K562 (cell line): ENCODE measurements around the gene RET.

Source experiments
- MAX ChIP-seq: sonication (generic); formaldehyde crosslinking; IDR thresholded peaks from 2 replicates; pipeline ENCODE4 v1.9.0; 2022; ENCODE audit warnings: mild to moderate bottlenecking, missing genetic modification reagents
- MEF2A ChIP-seq: IDR thresholded peaks from 2 replicates; pipeline ENCODE4 v1.6.1; 2011; ENCODE audit warnings: low read depth, mild to moderate bottlenecking, low read length, moderate library complexity; ENCODE audit not compliant: control insufficient read depth
- SIN3B ChIP-seq: fragments of 450-650 bp; IDR thresholded peaks from 2 replicates; pipeline ENCODE4 v1.6.1; 2017; ENCODE audit warnings: low read depth, mild to moderate bottlenecking, moderate library complexity
- TF ChIP-seq, protein P1 (sequence below): fragments of 450-650 bp; IDR thresholded peaks from 2 replicates; pipeline ENCODE4 v1.6.1; 2016; ENCODE audit warnings: low read depth, mild to moderate bottlenecking, moderate library complexity
- TF ChIP-seq, protein P2 (sequence below), 3 experiments: IDR thresholded peaks in 2 of 3; conservative IDR thresholded peaks in 1 of 3; 2 replicates each; pipeline ENCODE4 v1.5.1; 2011 to 2012; ENCODE audit warnings: low read length in 3 of 3, mild to moderate bottlenecking in 3 of 3, control low read depth in 2 of 3, improper control_type of control experiment in 1 of 3, inconsistent platforms in 1 of 3, low read depth in 1 of 3, mixed read lengths in 1 of 3, moderate library complexity in 1 of 3; ENCODE audit not compliant: insufficient read depth in 2 of 3

- TF ChIP-seq MAX (CRISPR knock-in tag) (no peak), SIN3B (no peak), MEF2A (no peak)
- TF ChIP-seq, protein P1, sequence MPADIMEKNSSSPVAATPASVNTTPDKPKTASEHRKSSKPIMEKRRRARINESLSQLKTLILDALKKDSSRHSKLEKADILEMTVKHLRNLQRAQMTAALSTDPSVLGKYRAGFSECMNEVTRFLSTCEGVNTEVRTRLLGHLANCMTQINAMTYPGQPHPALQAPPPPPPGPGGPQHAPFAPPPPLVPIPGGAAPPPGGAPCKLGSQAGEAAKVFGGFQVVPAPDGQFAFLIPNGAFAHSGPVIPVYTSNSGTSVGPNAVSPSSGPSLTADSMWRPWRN: no peak
- TF ChIP-seq, protein P2, sequence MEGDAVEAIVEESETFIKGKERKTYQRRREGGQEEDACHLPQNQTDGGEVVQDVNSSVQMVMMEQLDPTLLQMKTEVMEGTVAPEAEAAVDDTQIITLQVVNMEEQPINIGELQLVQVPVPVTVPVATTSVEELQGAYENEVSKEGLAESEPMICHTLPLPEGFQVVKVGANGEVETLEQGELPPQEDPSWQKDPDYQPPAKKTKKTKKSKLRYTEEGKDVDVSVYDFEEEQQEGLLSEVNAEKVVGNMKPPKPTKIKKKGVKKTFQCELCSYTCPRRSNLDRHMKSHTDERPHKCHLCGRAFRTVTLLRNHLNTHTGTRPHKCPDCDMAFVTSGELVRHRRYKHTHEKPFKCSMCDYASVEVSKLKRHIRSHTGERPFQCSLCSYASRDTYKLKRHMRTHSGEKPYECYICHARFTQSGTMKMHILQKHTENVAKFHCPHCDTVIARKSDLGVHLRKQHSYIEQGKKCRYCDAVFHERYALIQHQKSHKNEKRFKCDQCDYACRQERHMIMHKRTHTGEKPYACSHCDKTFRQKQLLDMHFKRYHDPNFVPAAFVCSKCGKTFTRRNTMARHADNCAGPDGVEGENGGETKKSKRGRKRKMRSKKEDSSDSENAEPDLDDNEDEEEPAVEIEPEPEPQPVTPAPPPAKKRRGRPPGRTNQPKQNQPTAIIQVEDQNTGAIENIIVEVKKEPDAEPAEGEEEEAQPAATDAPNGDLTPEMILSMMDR (IDR thresholded peaks at IDR 0.05 in 2 of 3, conservative IDR thresholded peaks at IDR 0.05 in 1 of 3; ENCODE audit: insufficient read depth in 2 of 3, low read depth in 1 of 3, low read length in 3 of 3): no peak
These were observed 39.2 kb downstream of the RET start for GRCh38 chr10:43115881-43116595.
